Pons (tissue), 1 donor: ENCODE results near the gene TMTC1.
A peak's percentile ranks its signal among the peaks of the same experiment; 100 is the strongest.

Source experiments
- DNase-seq: peaks from one replicate; pipeline ENCODE4 v3.0.0-alpha.2; 2016; ENCODE audit warnings: low spot score

TMTC1 gene

DNA sequence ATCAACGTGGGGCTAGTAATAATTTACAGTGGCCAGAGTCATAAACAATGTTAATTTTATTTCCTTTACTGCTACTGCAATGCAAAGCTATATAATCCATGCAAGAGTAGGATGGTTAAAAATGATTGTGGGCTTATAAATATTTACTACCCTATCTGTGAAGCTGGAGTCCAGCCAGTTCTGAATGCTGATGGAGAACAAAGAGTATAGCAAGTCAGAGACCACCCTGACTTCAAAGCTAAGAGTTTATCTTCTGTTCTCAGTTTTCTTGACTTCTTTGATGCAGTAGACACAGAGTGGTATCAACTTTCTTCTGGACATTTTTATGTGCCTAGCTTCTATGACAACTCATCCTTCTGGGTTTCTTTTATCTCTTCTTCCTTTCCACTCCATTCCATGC, 252.3 kb downstream of the TMTC1 start:
- DNase-seq, result no peak

DNA sequence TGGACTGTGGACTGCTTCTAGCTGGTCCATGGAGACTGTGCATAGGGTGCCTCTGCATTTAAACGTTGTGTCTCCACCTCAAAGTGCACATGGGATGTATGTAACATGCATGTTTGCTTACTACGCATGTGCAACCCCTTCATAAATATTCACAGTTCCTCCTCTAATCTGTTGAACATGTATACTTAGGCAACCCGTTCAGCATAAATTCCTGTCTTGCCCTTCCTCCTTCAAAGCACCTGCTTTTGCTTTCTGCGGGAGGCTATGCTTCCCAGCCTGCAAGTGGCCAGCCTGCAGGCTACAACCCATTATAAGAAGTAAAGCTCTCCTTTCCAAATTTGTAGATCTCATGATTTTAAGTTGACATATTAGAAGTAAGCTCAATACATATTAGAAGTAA, 253.3 kb downstream of the TMTC1 start:
- no peak for DNase-seq

DNA sequence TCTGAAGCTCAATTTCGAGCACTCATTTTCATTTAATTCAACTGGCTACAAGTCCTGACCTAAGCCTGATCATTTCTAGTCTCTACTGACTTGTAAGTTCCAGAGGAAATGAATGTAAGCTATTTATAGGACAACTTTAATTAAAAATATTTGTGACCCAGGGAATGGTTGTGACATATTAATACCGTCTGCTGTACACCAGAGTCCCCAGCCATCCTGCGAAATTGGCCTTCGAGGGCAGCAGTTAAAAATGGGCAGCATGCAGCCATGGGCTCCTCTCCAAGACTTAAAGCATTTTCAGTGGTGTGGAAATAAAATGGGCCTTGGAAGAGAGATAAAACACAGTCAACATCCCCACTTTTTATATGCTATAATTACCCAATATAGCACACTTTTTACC, 255.6 kb downstream of the TMTC1 start:
- no peak for DNase-seq

DNA sequence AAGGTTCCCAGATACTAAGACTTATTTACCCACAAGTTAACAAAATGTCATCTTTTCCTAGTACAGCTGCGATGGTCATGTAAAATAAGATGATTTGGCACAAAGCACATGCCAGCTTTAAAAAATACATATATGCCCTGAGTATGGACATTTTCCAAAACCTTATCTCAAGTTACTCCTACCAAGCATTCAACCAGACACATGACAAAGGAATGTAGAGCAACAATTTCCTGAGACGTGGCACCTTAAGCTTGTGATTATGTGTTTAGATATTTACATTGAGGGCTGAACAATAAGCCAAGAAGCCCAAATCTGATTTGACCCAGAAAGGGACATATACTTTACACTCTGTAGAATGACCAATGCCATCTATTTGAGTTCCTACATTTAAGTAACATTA, 261.8 kb downstream of the TMTC1 start:
- no peak for DNase-seq

DNA sequence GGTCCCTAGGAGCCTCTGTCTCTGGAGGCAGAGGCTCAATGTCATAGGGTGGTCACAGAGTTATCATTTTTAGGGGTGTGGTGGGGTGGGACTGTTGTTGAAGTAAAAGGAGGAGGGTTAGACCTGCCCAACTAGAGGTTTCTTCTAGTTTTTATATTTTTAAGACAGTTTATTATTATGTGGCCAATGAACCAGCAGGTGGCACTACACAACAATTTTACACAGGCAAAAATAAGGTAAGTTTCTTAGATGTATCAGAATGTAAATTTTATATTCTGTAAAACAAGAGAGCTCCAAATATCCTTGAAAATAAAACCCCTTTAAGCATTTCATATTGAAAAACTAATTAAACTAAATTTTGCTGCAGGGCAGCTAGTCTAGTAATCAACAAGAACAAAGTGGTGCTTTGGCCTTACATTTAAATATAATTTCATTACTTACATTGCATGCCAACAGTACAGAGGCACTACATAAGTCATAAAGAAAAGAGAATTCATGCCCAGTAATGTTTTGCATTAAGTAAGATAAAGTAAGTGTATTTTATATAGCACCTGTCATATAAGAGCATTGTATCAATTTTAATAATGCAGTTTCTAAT, 264.1 kb downstream of the TMTC1 start:
- peak; percentile 59 for DNase-seq

DNA sequence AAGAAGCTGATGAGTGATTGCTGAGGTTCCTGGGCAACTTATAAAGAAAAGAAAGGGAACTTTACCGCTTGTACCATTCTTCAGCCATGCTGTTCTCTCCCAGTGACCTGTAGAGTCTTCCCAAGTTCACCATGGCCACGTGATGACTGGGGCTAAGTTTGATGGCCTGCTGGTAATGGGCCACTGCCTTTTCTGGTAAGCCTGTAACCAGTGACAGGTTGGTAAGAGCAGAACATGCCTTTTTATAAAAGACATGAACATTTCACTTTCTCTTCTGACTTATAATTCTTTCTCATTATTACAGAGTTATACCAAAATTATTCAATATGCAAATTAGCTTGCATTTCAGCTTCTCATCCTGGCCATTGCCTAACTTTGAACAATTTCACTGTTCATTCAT, 265.3 kb downstream of the TMTC1 start:
- no peak for DNase-seq

DNA sequence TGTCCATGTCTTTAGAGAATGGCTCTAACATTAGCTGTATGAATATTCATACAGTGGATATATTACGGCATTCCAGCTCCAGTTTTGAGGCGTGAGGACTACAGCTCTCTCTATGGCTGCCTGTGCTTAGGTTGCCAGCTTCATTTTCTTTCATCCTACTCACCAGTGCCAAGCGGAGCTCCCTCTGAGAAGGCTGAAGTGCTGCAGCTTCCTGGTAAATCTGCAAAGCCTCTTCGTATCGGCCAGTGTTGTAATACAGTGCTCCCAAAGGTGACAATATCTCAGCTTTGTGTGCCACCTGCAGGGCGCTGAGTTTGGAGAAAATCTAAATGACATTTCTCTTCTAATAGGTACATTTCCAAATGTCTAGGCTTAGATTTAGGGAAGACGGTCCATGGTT, 266.5 kb downstream of the TMTC1 start:
- peak; percentile 50 for DNase-seq

DNA sequence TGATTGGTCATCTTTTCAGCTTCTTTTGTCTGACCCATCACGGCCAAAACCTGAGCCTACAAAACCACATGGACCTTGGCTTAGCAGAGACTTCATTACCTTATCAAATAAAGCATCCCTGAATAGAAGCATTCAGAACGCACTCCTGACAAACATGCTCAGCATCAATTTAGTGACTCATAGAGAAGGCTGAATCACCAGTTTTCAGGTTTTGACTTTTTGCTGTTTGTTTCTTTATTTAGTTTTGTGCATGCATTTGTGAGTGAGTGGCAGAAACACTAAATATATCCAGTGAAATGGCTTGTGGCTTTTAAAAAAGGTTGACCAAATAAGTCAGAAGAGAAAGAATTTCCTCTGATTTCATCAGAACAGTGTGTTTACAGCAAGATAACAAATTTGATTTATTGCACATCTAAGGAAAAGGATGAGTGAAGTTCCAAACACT, 267.3 kb downstream of the TMTC1 start:
- DNase-seq, result no peak

DNA sequence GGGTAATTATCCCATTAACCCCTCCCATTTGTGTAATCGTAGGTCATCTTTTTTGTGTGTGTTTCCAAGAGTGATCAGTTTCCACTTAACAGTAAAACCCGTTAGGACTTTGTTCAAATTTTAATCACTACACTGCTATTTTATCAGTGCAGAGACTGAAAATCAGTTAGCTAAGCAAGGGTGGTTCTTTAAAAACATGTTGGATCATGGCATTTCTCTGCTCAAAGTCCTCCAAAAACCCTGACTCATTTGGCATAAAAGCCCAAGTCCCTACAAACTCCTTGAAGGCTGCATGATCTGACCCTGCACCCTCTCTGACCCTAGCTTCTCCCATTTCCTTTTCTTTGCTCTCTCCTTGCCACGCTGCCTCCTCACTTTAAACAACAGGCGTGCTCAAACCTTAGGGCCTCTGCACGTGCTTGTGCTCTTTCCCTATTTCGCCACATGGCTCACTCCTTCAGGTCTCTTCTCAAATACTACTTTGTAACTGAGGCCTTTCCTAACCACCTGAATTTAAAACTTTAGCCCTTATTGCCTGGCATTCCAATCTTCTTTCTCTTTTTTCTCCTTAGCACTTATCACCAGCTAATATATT, 273.1 kb downstream of the TMTC1 start:
- DNase-seq, result no peak

DNA sequence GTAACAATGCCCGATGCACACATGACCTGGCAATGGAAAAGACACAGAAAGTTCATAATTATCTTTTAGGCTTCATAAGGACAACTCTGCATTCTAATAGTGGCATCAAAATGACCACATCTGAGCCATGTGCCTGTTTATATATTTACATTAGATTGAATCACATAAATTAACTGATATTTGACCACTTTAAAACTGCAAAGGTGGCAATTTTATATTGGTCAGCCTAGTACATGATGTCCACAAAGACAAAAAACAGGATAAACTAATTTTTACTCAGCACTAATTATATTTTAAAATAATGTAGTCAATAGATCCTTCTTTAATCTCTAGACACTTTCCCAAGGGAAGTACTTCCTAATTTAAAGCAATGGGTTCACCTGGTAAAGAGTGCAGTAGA, 274.2 kb downstream of the TMTC1 start:
- no peak for DNase-seq

DNA sequence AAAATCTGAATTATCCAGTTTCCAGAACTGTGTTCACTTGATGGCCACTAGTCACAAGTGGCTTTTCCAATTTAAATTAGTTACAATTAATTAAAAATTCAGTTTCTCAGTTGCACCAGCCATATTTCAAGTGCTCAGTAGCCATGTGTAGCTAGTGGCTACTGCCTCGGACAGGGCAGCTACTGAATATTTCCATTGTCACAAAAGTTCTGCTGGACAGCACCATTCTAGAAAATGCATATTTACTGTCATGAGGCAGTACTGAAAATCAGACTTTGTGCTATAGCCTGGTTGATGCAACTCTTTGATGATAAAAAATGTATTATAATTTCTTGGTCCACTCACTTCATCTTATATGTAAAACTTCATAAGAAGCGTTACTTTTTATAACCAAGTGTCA, 274.8 kb downstream of the TMTC1 start:
- DNase-seq, result no peak

DNA sequence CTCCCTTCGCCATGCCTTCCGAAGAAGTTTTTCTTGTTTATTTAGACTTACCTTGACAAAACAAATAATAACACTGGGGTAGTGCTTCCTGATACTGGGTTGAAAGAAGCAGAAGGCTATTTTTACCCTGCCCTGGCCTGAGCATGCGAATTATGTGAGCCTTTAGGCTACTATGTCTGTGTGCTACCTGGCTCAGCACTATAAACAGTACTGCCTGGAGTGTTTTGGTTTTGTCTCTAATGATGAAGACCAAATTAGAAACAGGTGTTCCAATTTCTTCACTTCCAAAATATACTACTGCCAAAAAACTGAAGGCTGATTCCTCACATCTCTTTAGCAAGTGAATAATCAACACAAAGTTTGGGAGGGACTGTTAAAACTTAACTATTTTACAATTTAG, 278.6 kb downstream of the TMTC1 start:
- DNase-seq, result no peak

DNA sequence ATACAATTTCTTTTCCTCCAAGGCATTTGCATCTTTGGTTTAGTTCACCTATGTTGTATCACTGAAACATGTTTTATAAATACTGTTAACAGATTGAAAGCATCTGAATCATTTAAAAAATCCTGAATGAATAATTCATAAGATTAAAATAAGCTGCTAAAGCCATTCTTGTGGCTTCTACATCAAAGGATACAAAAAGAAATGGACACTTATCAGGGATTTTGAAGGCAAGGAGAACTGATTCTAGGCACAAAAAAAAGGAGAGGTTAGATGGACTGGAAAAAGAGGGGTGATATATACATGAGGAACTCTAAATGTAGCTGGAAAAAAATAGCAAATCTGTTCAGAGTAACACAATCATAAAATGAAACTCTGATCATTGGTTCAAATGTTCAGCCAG, 280.5 kb downstream of the TMTC1 start:
- DNase-seq, result no peak

DNA sequence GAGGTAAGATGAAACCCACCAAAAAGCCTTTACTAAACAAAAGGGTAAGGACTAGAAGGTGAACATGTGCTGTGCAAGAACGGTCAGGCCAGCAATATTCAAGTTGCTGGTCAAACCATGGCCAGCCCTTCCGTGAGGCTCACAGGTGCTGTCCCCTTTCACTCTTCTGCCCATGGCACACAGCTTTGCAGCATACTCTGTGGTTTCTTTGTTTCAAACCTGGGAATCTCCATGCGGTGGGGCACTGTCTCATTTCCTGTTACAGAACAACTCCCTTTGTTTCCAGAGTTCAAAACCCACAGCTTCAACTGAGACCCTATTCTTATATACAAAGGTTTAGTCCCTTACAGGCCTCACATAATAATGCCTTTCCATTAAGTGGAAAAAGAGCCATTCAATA, 284.5 kb downstream of the TMTC1 start:
- no peak for DNase-seq

DNA sequence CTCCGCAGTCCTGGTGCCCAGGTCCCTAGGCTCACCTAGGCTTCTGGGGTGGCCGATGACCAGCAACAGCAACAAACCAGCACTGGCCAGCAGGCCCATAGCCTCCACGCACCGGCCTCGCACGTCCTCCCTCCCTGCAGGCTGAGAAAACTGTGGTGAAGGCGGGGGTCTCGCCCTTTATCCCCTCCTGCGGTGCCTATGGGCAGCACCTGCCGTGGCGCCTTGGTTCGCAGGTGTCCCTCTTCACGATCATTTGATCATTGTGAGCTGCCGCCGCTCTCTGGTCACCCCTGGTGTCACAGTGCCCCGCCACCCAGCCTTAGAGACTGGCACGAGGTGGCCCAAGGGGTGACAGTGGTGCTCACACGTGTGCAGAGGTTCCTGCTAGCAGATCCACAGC, 286.2 kb downstream of the TMTC1 start, which contains the start of gene OVCH1:
TSS of gene OVCH1 (minus strand) at position 99 of the 400 bp plus-strand sequence. CDS start at position 99, 0 bp downstream.
- DNase-seq, result no peak

DNA sequence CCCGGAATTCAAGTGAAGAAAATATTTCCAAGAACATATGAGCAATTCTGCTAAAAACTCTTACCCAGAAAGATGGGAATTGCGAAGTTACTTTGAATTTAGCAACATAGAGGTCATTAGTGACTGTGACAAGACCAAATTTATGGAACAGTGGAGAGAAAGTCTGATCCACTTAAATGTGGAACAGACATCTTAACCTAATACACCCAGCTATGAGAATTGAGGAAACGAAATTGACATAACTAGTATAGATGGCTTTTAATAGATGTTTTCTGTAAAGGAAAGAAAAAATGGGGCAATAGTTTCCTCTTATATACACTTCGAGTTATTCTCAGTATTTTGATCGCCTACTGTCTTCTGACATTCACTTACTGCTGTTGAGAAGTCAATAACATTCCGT, 290.9 kb downstream of the TMTC1 start:
- DNase-seq, result no peak

DNA sequence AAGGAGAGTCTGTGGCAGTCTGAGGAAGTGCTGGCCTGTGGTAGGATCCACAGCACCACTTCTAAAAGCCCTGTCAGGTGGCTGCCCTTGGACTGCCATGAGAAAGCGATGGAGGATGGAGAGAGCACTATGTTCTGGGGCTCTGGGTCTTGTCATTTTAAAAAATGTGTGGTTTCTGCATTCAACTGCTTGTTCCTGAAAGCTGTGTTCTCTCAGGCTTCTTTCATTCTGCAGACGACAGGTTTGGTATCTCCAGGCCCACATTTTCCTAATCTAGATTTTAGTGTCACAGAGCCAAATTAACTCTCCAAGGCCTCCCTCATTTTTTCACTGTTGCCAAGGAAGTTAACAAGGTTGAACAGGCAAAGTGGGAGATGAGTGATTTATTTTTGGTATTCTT, 296.8 kb downstream of the TMTC1 start:
- no peak for DNase-seq

DNA sequence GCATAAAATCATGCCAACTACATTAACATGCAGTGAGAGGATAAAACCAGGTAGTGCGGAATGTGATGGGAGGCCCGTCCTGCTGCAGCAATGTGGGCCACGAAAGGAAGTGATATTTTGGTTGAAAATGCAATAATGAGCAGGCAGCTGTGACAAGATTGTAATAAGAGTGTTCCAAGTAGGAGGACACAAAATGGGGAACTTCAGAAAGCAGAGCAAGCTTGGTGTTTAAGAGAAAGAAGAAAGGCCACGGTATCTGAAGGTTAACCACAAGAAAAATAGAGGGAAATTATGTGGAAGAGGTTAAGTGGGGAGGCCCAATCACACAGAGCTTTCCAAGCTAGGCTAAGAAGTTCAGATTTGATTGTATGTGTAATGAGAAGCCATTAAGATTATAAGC, 320.5 kb downstream of the TMTC1 start:
- no peak for DNase-seq

DNA sequence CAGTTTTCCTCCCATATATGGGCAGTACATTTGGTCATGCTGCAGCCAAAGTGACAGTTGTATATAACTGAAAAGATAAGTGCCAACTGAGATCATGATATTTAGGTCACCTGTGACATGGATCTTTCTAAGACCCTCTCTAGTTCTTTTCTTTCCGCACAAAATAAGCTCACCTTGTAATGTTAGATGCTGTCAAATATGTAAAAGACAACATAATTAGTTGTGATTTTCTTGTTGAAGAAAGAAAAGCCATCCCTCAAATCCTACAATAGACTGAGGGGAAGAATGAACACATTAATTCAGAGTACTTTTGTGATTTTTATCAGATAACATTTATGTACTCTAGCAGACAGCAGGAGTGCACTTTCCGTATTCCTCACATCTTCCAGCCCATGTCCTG, 323.7 kb downstream of the TMTC1 start:
- DNase-seq, result no peak

DNA sequence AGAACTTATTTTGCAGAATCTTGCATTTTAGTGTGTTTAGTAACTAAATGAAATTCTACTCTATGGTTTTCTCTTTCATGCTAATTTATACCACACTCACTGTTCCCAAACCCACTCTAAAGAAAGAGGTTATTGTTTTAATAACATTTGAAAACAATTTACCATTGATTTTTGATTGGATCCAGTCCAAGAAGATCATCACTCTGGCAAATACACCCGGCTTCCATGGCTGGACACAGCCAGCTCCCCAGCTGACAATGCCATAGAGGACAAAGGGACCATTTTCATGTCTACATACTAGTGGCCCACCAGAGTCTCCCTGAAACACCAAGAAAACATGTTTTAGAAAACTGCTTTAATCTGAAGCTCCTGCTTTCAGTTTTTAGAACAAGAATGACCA, 328.7 kb downstream of the TMTC1 start:
- peak; percentile 97 for DNase-seq

DNA sequence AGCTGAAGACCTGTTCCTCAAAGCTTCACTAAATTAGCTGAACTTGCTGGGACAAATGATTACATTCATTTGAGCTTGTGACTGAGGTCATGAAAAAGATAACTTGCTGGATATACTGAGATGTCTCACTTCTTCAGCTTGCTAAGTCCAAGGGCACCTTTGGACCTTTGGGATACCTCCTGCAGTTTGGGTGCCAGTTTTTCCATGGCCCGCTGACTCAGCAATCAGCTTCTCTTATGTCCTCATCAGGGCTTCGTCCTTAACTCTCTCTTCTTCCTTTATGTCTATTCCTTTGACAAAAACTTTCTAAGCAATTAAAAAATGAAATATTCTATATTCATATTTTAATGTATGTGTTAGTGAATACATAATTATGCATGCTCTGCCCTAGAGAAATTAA, 331.9 kb downstream of the TMTC1 start:
- DNase-seq, result no peak
